HG03103 (cell line): ENCODE measurements around the gene B3GALT6.

Experiments
- ATAC-seq: cut with Tn5 transposase; IDR thresholded peaks from one replicate; pipeline ENCODE4 v1.9.1; 2021; ENCODE audit warnings: low read depth; ENCODE audit not compliant: unreplicated experiment

B3GALT6 gene

GRCh38 chr1:1200876-1201810 lies 30.9 kb upstream of the B3GALT6 start:
- no peak for ATAC-seq

DNA sequence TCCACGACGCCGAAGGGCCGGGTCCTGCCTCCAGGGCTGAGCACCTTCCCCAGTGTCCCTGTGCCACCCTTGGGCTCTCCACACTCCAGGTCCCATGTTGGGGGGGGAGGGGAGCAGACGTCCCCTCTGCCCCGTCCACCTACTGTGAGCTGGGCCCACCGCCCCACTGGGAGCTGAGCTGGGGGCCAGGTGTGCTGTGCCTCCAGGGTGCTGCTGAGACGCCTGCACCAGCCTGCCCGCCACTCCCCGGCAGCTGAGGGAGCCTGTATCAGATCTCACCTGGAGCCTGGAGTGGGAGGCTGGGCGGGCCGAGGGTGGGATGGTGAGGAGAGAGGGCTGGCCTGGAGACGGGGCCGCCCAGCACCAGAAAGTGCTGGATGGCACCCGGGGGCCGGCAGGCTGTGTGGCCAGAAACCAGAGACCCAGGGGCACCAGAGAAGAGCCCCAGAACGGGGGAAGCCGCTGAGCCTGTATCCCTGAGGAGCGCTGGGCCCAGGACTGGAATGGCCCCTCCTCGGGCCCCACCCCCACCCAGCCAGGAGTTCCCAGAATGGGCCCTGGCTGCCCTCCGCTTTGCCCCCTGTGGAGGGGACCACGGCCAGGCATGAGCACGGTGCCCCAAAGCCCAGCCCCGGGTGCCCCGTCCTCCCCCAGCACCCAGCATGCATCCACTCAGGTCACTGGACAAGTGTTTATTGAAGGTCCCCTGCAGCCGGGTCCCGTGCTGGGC lies 29.0 kb upstream of the B3GALT6 start:
- ATAC-seq = no peak

- ATAC-seq = no peak
These were observed 28.2 kb upstream of the B3GALT6 start for GRCh38 chr1:1203561-1204424.

GRCh38 chr1:1204425-1204920 lies 27.6 kb upstream of the B3GALT6 start:
- no peak for ATAC-seq

GRCh38 chr1:1204998-1205768 lies 26.9 kb upstream of the B3GALT6 start:
- ATAC-seq = no peak

GRCh38 chr1:1205769-1206375 lies 26.2 kb upstream of the B3GALT6 start:
- no peak for ATAC-seq

DNA sequence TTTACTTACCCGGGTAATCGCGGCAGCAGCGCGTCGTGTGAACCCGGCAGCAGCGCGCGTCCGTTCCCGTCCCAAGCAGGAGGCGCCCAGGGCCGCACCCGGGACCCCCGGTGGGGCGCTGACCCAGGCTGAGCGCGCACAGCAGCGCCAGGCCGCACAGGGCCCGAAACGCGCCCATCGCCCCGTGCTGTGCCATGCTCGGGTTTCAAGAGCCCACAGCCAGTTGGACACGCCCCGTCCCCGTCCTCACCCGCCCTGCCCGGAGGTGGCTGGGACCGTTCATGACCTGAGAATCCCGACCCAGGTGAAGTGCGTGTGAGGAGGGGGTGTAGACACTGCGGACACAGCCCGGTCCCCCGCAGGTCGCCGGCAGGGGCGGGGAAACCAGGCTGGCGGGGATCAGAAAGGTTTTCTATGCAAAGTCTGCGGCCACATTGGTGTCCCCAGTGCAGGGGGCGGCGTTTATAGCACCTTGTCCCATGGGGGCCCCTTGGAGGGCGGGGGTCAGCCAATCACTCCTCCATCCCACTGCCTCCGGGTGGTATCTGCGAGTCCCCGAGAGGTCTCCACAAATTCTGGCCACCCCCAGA lies 25.6 kb upstream of the B3GALT6 start, which contains the start of gene TNFRSF18:
TSS of gene TNFRSF18 (minus strand) at position 217 of the 590 bp plus-strand sequence. CDS start at position 196, 21 bp downstream.
- no peak for ATAC-seq

DNA sequence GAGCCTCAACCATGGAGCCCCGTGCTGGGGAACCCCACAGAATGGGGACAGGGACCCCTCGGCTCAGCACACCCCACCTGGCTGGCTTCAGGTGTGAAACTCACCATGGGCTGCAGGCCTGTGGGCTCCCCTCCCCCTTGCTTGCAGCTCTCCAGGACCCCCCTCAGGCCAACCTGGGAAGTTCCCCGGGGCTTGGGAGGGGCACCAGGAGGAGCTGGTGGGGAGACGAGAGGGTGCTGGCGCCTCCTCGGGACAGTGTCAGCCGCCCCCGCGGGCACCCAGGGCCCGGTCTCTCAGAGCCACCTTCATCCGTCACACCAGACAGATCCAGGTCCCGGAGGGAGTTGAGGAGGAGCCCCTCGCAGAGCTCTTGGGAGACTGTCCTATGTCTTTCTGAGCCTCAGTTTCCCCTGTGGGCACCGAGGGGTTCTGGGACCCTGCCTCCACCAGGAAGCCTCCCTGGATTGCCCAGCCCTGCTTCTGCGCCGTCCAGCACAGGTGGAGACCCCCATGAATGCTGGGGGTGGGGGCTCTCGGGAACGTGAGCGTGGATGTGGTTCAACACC lies 25.0 kb upstream of the B3GALT6 start:
- ATAC-seq = no peak

DNA sequence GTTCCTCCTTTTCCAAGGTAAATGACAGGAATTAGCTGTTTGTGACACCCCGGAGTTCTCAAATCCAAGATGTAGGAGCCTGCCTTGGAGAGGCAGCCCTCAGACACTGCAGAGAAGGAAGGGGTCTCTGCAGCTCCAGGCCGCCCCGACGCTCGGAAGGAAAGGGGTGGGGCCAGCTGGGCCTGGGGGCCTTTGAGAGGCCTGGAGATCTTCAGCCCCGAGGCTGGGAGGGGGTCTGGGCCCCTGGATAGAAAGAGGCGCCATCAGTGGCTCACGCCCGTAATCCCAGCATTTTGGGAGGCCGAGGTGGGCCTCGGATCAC lies 24.5 kb upstream of the B3GALT6 start:
- no peak for ATAC-seq

GRCh38 chr1:1208713-1209433 lies 23.2 kb upstream of the B3GALT6 start:
- ATAC-seq = no peak

DNA sequence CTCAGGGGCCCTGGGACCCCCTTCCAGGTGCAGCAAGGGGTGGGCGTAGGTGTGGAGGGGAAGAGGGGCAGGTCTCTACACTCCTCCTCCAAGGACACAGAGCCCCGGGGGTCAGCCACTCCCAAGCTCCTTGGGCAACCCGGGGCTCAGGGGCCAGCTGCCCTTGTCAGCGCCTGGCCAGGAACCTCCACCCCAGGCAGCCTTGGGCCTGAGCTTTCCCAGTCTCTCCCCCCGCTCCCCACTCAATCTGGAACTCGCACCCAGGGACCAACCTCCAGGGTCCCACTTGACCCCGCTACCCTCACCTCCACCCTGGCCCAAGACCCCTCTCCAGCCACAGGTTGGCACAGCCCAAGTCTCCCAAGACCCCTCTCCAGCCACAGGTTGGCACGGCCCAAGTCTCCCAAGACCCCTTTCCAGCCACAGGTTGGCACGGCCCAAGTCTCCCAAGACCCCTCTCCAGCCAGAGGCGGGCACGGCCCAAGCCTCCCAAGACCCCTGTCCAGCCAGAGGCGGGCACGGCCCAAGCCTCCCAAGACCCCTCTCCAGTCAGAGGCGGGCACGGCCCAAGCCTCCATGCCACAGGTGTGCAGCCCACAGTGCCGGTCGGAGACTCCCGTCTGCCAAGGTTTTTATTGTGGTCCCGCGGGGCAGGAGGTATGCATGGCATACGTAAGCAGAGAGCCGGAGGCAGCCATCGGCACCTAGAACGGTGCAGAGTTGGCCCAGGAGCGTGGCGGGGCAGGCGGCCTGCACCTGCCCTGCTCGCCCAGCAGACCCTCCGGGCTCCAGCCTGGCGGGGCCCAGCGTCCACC lies 21.1 kb upstream of the B3GALT6 start:
- ATAC-seq = no peak

DNA sequence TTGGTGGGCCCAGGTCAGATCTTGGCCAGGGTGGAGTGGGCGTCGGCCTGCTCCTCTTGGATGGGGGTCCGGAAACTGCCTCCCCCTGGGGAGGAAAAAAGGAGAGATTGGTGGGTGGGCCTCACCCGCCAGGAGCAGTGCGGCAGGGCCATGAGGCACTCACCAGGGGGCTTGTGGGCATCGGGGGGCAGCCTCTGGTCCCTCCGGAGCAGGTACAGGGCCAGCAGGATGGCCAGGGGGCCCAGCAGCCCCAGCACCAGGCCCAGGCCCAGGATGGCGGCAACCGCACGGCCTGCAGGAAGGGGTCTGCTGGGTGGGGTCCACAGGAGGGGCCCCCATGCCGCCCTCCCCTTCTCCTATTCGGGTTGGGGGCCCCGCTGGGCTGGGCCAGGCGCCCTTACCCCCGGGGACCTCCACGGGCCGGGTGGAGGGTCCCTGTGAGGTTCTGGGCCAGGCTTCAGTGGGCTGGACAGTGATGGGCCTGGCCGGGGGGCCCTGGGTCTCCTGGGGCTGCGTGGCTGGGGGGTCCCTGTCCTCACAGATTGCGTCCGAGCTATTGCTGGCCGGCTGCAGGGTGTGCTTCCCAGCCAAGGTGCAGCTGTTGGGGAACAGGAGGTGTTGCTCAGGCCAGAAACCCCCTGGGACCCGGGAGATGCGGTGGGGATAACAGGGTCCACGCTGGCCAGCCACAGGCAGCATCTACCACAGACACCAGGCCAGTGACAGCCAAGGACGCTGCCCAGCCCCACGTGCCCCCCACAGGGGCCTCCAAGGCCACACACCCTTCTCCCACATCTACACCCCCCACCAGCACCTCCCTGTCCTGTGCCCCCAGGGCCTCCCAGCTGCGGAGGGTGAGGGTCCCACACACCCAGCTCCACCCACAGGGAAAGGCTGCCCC lies 20.2 kb upstream of the B3GALT6 start:
- ATAC-seq = no peak

DNA sequence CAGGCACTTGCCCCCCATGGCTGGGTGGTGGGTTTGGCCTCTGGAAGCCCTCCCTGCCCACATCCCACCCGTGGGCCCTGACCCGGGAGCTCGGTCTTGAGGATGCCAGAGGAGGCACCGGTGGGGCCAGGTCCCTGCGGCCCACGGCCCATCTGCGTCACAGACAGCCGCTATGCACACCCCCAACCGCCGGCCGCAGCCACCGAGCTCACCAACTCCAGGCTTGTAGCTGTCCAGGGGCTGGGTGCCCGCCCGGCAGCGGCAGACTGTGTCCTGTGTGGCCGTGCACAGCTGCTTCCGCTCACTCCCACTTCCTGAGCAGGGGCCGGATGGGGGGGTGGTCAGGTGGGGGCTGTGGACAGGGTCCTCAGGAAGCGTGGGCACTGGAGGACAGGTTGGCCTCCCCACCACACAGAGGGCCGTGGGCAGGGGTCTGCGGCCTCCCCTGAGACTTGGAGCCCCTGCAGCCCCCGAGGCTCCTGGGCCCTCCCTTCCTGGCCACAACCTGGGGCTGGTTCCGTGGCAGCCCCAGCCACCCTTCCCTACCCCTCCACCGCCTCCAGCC lies 19.2 kb upstream of the B3GALT6 start:
- no peak for ATAC-seq

DNA sequence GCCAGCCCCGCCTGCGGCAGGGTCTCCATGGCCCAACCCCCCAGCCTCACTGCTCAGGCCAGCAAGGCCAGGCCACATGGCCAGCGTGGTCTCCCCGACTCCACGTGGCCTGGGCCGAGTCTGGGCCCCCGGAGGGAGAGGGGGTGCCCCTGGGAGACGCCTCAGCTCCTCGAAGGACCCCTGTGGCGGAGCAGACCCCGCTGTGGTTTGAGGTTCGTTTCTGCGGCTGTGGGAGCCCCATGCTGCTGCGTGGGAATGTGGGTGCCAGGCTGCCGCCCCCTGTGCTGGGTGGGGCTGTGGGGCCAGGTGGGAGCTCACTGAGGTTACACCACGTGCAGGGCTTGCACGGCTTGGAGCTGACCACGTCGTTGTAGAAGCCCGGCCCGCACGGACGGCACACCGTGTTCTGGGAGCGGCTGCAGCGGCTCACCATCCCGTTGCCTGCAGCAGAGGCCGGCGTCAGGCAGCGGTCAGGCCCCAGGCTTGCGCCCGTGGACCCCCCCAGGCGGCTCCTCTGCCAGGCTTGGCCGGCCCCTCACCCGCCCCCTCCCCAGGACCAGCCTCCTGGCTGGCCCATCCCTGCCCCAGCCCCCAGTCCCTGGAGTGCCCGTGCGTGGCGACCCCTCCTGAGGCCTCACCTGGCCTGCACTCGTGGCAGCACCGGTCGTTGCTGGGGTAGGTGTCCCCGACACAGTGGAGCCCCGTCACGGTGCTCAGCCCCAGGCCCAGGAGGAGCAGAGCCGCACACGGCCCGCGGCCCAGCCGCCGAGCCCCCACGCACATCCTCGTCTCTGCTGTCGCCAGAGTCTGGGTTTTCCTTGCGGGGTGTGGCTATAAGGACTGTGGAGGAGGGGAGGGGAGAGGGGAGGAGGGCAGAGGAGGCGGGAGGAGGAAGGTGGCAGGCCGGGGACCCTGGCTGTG lies 18.4 kb upstream of the B3GALT6 start, which contains the start of gene TNFRSF4:
TSS of gene TNFRSF4 (minus strand) at position 809 of the 921 bp plus-strand sequence. CDS start at position 783, 26 bp downstream.
- ATAC-seq = no peak
